Thoracic aorta (tissue), 2 donors: ENCODE results near the gene EPHX1. TPM values are rescaled to one million over a fixed set of nuclear protein-coding genes. Genes with fewer than 3 reads are reported as not detected.
A peak's percentile ranks its signal among the peaks of the same experiment; 100 is the strongest.

ENCODE experiments used
- ATAC-seq: fragments of 150-250 bp; one replicate; pipeline ENCODE4 v1.8.0; 2017; ENCODE audit warnings: low read depth; ENCODE audit not compliant: insufficient number of reproducible peaks, low FRiP score
- DNase-seq: peaks from one replicate; pipeline ENCODE4 v3.0.0-alpha.2; 2020; ENCODE audit warnings: low spot score
- H3K27ac ChIP-seq, 2 donors: fragments of 200-600 bp; sonication (generic); 1 replicate in 1 of 2; 2 replicates in 1 of 2; pipeline ENCODE4 v1.5.1; 2016; ENCODE audit warnings: mild to moderate bottlenecking in 2 of 2, moderate library complexity in 2 of 2
- H3K27me3 ChIP-seq: fragments of 200-600 bp; sonication (generic); replicated peaks from 2 replicates; pipeline ENCODE4 v1.6.0; 2016; ENCODE audit warnings: mild to moderate bottlenecking; ENCODE audit not compliant: insufficient read depth
- H3K36me3 ChIP-seq: fragments of 200-600 bp; sonication (generic); one replicate; pipeline ENCODE4 v1.5.1; 2016
- H3K4me1 ChIP-seq, 2 donors: fragments of 200-600 bp; sonication (generic); 1 replicate in 1 of 2; 2 replicates in 1 of 2; pipeline versions ENCODE4 v1.5.1 to v1.6.0; 2016; ENCODE audit warnings: low read depth in 2 of 2, mild to moderate bottlenecking in 1 of 2; ENCODE audit not compliant: control insufficient read depth in 1 of 2
- H3K4me3 ChIP-seq: fragments of 200-600 bp; sonication (generic); 2 replicates; pipeline ENCODE4 v1.5.1; 2016; ENCODE audit warnings: mild to moderate bottlenecking
- H3K9me3 ChIP-seq: fragments of 200-600 bp; sonication (generic); 2 replicates; pipeline ENCODE4 v1.5.1; 2016
- CTCF ChIP-seq: fragments of 200-600 bp; sonication (generic); IDR thresholded peaks from one replicate; pipeline ENCODE4 v1.5.1; 2019; ENCODE audit warnings: antibody characterized with exemption
- total RNA-seq, 2 donors: library from RNA; depleted of rRNA; stranded (reverse); fragments of >200 nt; gene quantifications; one replicate each; pipeline versions ENCODE4 v1.1.0 to v1.2.3, GENCODE V29; 2016

The EPHX1 gene
- total RNA-seq, 2 donors from 2014 or later, result 58.9 to 77.6 TPM

DNA sequence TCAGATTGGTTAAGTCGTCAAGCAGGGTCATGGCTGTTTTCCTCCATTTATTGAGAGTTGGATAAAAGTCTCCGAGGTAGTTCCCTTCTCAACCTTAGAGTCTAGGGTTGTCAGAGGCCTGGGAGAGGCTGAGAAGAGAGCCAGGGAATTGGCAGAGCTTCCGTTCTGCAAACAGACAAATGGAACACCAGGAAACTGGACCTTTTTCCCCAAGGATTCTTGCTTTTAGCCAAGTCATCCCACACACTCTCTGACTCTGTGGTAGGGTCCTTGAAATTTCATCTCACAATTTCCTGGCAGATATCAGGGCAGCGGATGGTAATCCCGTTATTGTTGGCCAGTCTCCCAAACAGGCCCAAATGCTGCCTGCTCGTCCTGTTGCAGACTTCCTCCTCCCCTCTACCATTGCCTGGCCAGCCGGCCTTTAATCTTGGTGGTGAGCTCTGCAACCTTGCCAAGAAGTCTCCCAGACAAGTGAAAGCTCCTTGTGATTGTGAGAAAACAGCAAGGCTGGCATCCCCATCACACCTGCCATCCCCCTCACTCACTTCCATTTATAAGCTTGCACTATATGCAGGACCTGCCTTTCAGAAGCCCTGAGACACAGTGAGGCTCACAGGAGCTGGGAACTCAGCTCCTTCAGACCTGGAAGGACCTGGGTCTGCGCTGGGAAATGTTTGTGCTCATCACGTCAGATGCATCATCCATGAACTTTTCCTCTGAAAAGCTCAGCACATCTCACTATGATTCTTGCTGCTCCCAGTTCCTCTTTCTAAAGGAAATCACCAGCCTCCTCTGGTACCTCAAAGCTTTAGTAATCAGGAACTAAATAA is 46.0 kb upstream of the EPHX1 start:
- peak overlapping the region; percentile 78 to 80 for H3K27ac ChIP-seq
- no peaks in the 10 kb centered on the region for H3K9me3 ChIP-seq
- H3K4me1 ChIP-seq, result peaks cover 32 to 67% of the 10 kb centered on the region in 2 donors
- TF ChIP-seq CTCF, result no peak
- DNase-seq (no peak), ATAC-seq (no peak)
- H3K4me3 ChIP-seq, result peak overlapping the region; percentile 22
- no peaks in the 10 kb centered on the region for H3K36me3 ChIP-seq
- H3K27me3 ChIP-seq, result no peaks in the 10 kb centered on the region

DNA sequence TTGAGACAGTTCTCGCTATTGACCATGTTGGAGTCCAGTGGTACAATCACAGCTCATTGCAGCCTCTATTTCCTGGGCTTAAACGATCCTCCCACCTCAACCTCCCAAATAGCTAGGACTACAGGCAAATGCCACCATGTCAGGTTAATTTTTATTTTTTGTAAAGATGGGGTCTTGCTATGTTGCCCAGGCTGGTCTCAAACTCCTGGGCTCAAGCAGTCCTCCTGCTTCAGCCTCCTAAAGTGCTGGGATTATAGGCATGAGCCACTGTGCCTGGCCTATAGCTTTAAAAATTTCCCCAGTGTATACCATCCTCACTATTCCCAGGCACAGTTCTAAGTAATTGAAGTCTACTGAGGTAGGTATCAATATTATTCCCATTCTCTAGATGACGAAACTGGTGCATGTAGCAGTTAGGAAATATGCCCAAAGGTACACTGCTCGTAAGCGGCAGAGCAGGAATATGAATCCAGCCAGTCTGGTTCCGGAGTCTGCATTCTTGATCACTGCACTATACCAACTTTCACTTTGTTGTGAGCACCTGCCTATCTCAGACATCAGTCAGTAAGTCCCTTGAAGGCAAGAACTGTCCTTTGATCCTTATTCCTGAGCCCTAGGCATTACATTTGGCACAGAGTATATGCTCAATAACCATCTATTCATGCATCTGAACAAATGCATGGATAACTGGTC is 43.8 kb upstream of the EPHX1 start:
- TF ChIP-seq CTCF, result no peak

GRCh38 chr1:225766967-225767633 is 42.8 kb upstream of the EPHX1 start:
- ATAC-seq (peak; percentile 32), DNase-seq (peak; percentile 51)
- Histone ChIP-seq H3K27ac (peak overlapping the region; percentile 76 to 83), H3K4me1 (peaks cover 32 to 71% of the 10 kb centered on the region in 2 donors), H3K36me3 (no peaks in the 10 kb centered on the region), H3K4me3 (no peak overlapping the region), H3K9me3 (no peaks in the 10 kb centered on the region), H3K27me3 (no peaks in the 10 kb centered on the region)
- no peak for TF ChIP-seq CTCF

More for the DNA sequence above, 43.8 kb upstream of the EPHX1 start:
- Histone ChIP-seq H3K27me3 (no peaks in the 10 kb centered on the region), H3K9me3 (no peaks in the 10 kb centered on the region), H3K4me1 (peaks cover 32 to 67% of the 10 kb centered on the region in 2 donors), H3K36me3 (no peaks in the 10 kb centered on the region), H3K4me3 (no peak overlapping the region), H3K27ac (peak overlapping the region; percentile 76 to 83)
- no peak for DNase-seq
- ATAC-seq, result no peak

- no peak overlapping the region for H3K4me3 ChIP-seq
- H3K27me3 ChIP-seq, result no peaks in the 10 kb centered on the region
- peak overlapping the region; percentile 76 to 83 for H3K27ac ChIP-seq
- H3K4me1 ChIP-seq, result peaks cover 30 to 64% of the 10 kb centered on the region in 2 donors
- no peak for DNase-seq
- H3K36me3 ChIP-seq, result no peaks in the 10 kb centered on the region
- no peak for TF ChIP-seq CTCF
- H3K9me3 ChIP-seq, result no peaks in the 10 kb centered on the region
- peak; percentile 0 for ATAC-seq
Observed at GRCh38 chr1:225767634-225768540, 42.0 kb upstream of the EPHX1 start.
